Right atrium auricular region (tissue), 2 donors: ENCODE data around the gene PTPRO. TPM values are rescaled to one million over a fixed set of nuclear protein-coding genes. Genes with fewer than 3 reads are reported as not detected.

Experiments used
- DNase-seq: peaks from one replicate; pipeline ENCODE4 v3.0.0-alpha.2; 2019; ENCODE audit warnings: low spot score
- H3K27ac ChIP-seq, 2 donors: fragments of 200-600 bp; sonication (generic); 1 replicate in 1 of 2; 2 replicates in 1 of 2; pipeline ENCODE4 v1.5.1; 2016 to 2019
- H3K27me3 ChIP-seq, 2 donors: fragments of 200-600 bp; sonication (generic); one replicate each; pipeline versions ENCODE4 v1.5.1 to v1.6.0; 2017 to 2019
- H3K36me3 ChIP-seq: fragments of 200-600 bp; sonication (generic); one replicate; pipeline ENCODE4 v1.5.1; 2016
- H3K4me1 ChIP-seq, 2 donors: fragments of 200-600 bp; sonication (generic); one replicate each; pipeline versions ENCODE4 v1.5.1 to v1.6.0; 2017 to 2019
- H3K4me3 ChIP-seq, 2 donors: fragments of 200-600 bp; sonication (generic); 1 replicate in 1 of 2; 2 replicates in 1 of 2; pipeline ENCODE4 v1.5.1; 2017 to 2019; ENCODE audit warnings: mild to moderate bottlenecking in 1 of 2, moderate library complexity in 1 of 2
- H3K9me3 ChIP-seq, 2 donors: fragments of 200-600 bp; sonication (generic); one replicate each; pipeline ENCODE4 v1.5.1; 2019
- total RNA-seq, 2 donors: library from RNA; depleted of rRNA; stranded (reverse); fragments of >200 nt; gene quantifications; one replicate each; pipeline ENCODE4 v1.1.0, GENCODE V29; 2016
- TF ChIP-seq, protein P1 (sequence below), 2 donors: fragments of 200-600 bp; sonication (generic); IDR thresholded peaks; one replicate each; pipeline ENCODE4 v1.5.1; 2019; ENCODE audit warnings: antibody characterized with exemption in 2 of 2

PTPRO gene
- total RNA-seq, 2 donors from 2014 or later: 0.30 to 2.9 TPM

DNA sequence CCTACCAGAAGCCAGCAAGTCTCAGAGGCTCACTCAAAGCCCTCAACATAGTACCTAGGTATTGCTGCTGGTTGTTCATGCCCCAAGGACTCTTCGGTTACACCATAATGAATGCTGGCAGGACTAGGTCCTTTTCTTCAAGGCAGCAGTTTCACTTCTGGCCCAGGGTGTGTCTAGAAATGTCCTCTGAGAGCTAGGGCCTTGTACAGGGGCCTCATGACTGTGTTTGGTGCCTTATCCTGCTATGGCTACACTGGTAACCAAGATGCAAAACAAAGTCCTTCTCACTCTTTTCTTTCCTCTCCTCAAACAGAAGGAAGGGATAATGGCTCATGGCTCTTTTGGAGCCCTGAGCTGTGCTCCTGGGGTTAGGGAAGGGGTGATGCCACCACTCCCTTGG lies 15.2 kb upstream of the PTPRO start:
- H3K36me3 ChIP-seq: no peaks in the 10 kb centered on the region
- no peak overlapping the region for H3K4me3 ChIP-seq
- H3K27me3 ChIP-seq: no peaks in the 10 kb centered on the region
- peaks cover 0 to 14% of the 10 kb centered on the region in 2 donors for H3K9me3 ChIP-seq
- no peaks in the 10 kb centered on the region for H3K4me1 ChIP-seq
- no peak overlapping the region for H3K27ac ChIP-seq
- DNase-seq: no peak
- TF ChIP-seq, protein P1, sequence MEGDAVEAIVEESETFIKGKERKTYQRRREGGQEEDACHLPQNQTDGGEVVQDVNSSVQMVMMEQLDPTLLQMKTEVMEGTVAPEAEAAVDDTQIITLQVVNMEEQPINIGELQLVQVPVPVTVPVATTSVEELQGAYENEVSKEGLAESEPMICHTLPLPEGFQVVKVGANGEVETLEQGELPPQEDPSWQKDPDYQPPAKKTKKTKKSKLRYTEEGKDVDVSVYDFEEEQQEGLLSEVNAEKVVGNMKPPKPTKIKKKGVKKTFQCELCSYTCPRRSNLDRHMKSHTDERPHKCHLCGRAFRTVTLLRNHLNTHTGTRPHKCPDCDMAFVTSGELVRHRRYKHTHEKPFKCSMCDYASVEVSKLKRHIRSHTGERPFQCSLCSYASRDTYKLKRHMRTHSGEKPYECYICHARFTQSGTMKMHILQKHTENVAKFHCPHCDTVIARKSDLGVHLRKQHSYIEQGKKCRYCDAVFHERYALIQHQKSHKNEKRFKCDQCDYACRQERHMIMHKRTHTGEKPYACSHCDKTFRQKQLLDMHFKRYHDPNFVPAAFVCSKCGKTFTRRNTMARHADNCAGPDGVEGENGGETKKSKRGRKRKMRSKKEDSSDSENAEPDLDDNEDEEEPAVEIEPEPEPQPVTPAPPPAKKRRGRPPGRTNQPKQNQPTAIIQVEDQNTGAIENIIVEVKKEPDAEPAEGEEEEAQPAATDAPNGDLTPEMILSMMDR (IDR thresholded peaks at IDR 0.05): no peak

DNA sequence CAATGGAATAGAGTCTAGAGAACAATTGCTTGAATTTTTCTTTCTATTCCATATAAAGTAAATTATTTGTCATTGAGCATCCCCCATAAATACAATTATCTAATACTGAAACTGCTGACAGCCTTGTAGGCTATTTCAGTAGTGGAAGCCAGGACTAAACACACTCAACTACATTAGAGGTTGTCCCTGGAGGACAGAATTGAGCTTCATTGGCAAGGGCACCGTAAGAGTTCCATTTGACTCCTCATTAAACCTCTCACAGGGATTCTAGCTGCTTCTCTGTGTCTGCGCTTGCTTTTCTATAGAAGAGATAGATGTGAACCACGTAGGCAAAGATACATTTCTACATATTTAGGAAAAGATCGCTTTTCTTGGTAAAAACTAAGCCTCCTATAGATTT lies 3.5 kb upstream of the PTPRO start:
- no peaks in the 10 kb centered on the region for H3K9me3 ChIP-seq
- no peak for DNase-seq
- H3K27me3 ChIP-seq: no peaks in the 10 kb centered on the region
- peaks cover 0 to 6% of the 10 kb centered on the region in 2 donors for H3K4me1 ChIP-seq
- H3K4me3 ChIP-seq: no peak overlapping the region
- TF ChIP-seq, protein P1 (IDR thresholded peaks at IDR 0.05): no peak
- H3K36me3 ChIP-seq: no peaks in the 10 kb centered on the region
- no peak overlapping the region for H3K27ac ChIP-seq

GRCh38 chr12:15320881-15321280 lies 1.4 kb upstream of the PTPRO start:
- Histone ChIP-seq H3K27ac (no peak overlapping the region), H3K4me3 (no peak overlapping the region), H3K27me3 (no peaks in the 10 kb centered on the region), H3K4me1 (peaks cover 0 to 6% of the 10 kb centered on the region in 2 donors), H3K9me3 (no peaks in the 10 kb centered on the region), H3K36me3 (no peaks in the 10 kb centered on the region)
- no peak for DNase-seq
- TF ChIP-seq, protein P1 (IDR thresholded peaks at IDR 0.05): no peak

- no peaks in the 10 kb centered on the region for H3K27me3 ChIP-seq
- DNase-seq: no peak
- no peaks in the 10 kb centered on the region for H3K9me3 ChIP-seq
- TF ChIP-seq, protein P1 (IDR thresholded peaks at IDR 0.05): no peak
- H3K27ac ChIP-seq: no peak overlapping the region
- no peak overlapping the region for H3K4me3 ChIP-seq
- H3K4me1 ChIP-seq: peaks cover 0 to 6% of the 10 kb centered on the region in 2 donors
- no peaks in the 10 kb centered on the region for H3K36me3 ChIP-seq
Measured at GRCh38 chr12:15323480-15323879, 1.2 kb downstream of the PTPRO start.

- TF ChIP-seq, protein P1 (IDR thresholded peaks at IDR 0.05): no peak
- Histone ChIP-seq H3K4me1 (no peaks in the 10 kb centered on the region), H3K27ac (no peak overlapping the region), H3K36me3 (no peaks in the 10 kb centered on the region), H3K27me3 (no peaks in the 10 kb centered on the region), H3K4me3 (no peak overlapping the region), H3K9me3 (no peaks in the 10 kb centered on the region)
- no peak for DNase-seq
Measured at GRCh38 chr12:15329891-15330290, 7.6 kb downstream of the PTPRO start.

GRCh38 chr12:15334225-15334624 lies 11.9 kb downstream of the PTPRO start:
- no peak overlapping the region for H3K27ac ChIP-seq
- no peaks in the 10 kb centered on the region for H3K27me3 ChIP-seq
- H3K9me3 ChIP-seq: no peaks in the 10 kb centered on the region
- H3K4me3 ChIP-seq: no peak overlapping the region
- no peak for DNase-seq
- H3K4me1 ChIP-seq: no peaks in the 10 kb centered on the region
- no peaks in the 10 kb centered on the region for H3K36me3 ChIP-seq
- TF ChIP-seq, protein P1 (IDR thresholded peaks at IDR 0.05): no peak
